ENCODE results near the gene PTPN22.

DNA sequence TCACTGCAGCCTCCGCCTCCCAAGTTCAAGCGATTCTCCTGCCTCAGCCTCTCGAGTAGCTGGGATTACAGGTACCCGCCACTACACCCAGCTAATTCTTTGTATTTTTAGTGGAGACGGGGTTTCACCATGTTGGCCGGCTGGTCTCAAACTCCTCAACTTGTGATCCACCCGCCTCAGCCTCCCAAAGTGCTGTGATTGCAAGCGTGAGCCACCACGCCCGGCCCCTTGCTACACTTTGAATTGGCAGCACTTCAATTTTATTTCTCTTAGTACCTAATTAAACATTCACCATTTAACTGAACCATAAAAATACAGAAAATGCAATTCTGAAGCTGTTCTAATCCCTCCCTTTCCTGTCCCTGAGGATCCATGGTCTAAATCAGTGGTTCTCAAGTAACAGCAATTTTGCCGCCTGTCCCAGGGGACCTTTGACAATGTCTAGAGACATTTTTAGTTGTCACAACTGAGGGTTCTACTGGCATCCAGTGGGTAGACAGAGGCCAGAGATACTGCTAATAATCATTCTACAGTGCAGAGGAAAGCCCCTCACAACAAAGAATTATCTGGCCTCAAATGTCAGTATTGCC is 20.2 kb upstream of the PTPN22 start:
- TF ChIP-seq, protein P1, sequence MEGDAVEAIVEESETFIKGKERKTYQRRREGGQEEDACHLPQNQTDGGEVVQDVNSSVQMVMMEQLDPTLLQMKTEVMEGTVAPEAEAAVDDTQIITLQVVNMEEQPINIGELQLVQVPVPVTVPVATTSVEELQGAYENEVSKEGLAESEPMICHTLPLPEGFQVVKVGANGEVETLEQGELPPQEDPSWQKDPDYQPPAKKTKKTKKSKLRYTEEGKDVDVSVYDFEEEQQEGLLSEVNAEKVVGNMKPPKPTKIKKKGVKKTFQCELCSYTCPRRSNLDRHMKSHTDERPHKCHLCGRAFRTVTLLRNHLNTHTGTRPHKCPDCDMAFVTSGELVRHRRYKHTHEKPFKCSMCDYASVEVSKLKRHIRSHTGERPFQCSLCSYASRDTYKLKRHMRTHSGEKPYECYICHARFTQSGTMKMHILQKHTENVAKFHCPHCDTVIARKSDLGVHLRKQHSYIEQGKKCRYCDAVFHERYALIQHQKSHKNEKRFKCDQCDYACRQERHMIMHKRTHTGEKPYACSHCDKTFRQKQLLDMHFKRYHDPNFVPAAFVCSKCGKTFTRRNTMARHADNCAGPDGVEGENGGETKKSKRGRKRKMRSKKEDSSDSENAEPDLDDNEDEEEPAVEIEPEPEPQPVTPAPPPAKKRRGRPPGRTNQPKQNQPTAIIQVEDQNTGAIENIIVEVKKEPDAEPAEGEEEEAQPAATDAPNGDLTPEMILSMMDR (IDR thresholded peaks at IDR 0.05): no peak
- TF ChIP-seq ZFX (IDR thresholded peaks at IDR 0.05; ENCODE audit: borderline replicate concordance): no peak

Data from 22Rv1 (cell line).